ENCODE measurements around the gene DERA. TPM values are rescaled to one million over a fixed set of nuclear protein-coding genes. Genes with fewer than 3 reads are reported as not detected.

DERA gene
- total RNA-seq, 1 experiment from 2014 or later: 43.7 TPM

DNA sequence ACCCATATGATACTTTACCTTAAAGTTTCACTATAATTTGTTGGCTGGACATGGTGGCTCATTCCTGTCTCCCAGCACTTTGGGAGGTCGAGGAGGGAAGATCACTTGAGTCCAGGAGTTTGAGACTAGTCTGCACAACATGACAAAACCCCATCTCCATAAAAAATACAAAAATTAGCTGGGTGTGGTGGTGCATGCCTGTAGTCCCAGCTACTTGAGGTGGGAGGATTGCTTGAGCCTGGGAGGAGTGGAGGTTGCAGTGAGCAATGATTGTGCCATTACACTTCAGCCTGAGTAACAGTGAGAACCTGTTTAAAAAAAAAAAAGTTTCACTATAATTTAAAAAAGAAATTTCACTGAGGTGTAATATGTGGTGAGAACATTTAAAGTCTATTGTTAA lies 21.2 kb downstream of the DERA start:
- H3K27ac ChIP-seq (ENCODE audit: low read depth, low read length, poor library complexity, severe bottlenecking): no peak overlapping the region
- BruUV-seq (replicated peaks): no TSS peak
- H3K36me3 ChIP-seq (ENCODE audit: insufficient read depth, low read length, poor library complexity, severe bottlenecking): no peaks in the 10 kb centered on the region
- intact Hi-C loops (cut with micrococcal nuclease; ENCODE audit: unreplicated experiment): no loop called here
- ChIA-PET CTCF (no interaction called here), POLR2A (ENCODE audit: low non-redundant PET) (interaction anchor here (0.6 kb wide), 1 partner anchor 296 kb away, joined by 4 read pairs; no protein-coding TSS in a partner anchor)
- peaks cover 41% of the 10 kb centered on the region for H3K4me1 ChIP-seq (ENCODE audit: insufficient read depth, low read length, poor library complexity, severe bottlenecking)
- H3K4me3 ChIP-seq (ENCODE audit: low read depth, low read length, poor library complexity, severe bottlenecking): no peak overlapping the region
- H3K9me3 ChIP-seq (ENCODE audit: low read depth, low read length, poor library complexity, severe bottlenecking): no peaks in the 10 kb centered on the region
- TF ChIP-seq, protein P1, sequence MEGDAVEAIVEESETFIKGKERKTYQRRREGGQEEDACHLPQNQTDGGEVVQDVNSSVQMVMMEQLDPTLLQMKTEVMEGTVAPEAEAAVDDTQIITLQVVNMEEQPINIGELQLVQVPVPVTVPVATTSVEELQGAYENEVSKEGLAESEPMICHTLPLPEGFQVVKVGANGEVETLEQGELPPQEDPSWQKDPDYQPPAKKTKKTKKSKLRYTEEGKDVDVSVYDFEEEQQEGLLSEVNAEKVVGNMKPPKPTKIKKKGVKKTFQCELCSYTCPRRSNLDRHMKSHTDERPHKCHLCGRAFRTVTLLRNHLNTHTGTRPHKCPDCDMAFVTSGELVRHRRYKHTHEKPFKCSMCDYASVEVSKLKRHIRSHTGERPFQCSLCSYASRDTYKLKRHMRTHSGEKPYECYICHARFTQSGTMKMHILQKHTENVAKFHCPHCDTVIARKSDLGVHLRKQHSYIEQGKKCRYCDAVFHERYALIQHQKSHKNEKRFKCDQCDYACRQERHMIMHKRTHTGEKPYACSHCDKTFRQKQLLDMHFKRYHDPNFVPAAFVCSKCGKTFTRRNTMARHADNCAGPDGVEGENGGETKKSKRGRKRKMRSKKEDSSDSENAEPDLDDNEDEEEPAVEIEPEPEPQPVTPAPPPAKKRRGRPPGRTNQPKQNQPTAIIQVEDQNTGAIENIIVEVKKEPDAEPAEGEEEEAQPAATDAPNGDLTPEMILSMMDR (conservative IDR thresholded peaks at IDR 0.05; ENCODE audit: low read depth, low read length): no peak
- TF ChIP-seq EZH2 (IDR thresholded peaks at IDR 0.05; ENCODE audit: borderline replicate concordance, low read depth, low read length, poor library complexity, severe bottlenecking): no peak
- H3K27me3 ChIP-seq (replicated peaks; ENCODE audit: insufficient read depth, low read depth, low read length, poor library complexity): no peaks in the 10 kb centered on the region
- no peak for DNase-seq (ENCODE audit: low spot score)

DNA sequence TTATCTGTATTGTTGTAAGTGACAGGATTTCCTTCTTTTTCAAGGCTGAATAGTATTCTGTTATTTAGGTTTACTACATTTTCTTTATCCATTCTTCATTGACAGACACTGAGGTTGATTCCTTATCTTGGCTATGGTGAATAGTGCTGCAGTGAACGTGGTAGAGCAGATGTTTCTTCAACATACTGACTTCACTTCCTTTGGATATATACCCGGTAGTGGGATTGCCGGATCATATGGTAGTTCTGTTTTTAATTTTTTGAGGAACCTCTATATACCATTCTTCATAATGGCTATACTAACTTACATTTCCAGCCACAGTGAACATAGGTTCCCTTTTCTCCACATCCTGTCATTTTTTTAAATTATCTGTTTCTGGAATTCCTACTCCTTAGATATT lies 21.8 kb downstream of the DERA start:
- no peaks in the 10 kb centered on the region for H3K36me3 ChIP-seq (ENCODE audit: insufficient read depth, low read length, poor library complexity, severe bottlenecking)
- ChIA-PET CTCF (no interaction called here), POLR2A (ENCODE audit: low non-redundant PET) (no interaction called here)
- peaks cover 35% of the 10 kb centered on the region for H3K4me1 ChIP-seq (ENCODE audit: insufficient read depth, low read length, poor library complexity, severe bottlenecking)
- H3K27ac ChIP-seq (ENCODE audit: low read depth, low read length, poor library complexity, severe bottlenecking): no peak overlapping the region
- no peak overlapping the region for H3K4me3 ChIP-seq (ENCODE audit: low read depth, low read length, poor library complexity, severe bottlenecking)
- no peak for DNase-seq (ENCODE audit: low spot score)
- H3K9me3 ChIP-seq (ENCODE audit: low read depth, low read length, poor library complexity, severe bottlenecking): no peaks in the 10 kb centered on the region
- no TSS peak for BruUV-seq (replicated peaks)
- H3K27me3 ChIP-seq (replicated peaks; ENCODE audit: insufficient read depth, low read depth, low read length, poor library complexity): no peaks in the 10 kb centered on the region
- intact Hi-C loops (cut with micrococcal nuclease; ENCODE audit: unreplicated experiment): no loop called here
- TF ChIP-seq EZH2 (IDR thresholded peaks at IDR 0.05; ENCODE audit: borderline replicate concordance, low read depth, low read length, poor library complexity, severe bottlenecking): no peak
- TF ChIP-seq, protein P1 (conservative IDR thresholded peaks at IDR 0.05; ENCODE audit: low read depth, low read length): no peak

DNA sequence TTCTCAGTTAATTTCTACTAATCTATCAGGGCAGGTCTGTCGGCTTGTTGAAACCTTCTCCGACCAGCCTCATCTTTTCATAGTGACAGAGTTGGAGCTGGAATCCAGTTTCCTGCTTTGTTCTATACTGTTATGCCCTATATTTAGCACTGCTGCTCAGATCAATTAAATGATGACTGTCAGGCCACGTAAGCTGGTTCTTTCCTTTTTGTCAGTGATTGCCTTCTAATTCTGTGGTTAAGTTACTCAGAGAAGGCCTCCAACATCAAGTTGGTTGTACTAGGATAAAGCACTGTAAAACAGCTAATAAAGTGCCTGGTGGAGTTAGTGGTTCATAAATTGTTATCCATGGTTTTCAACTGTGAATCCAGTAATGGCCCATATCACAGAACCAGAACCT lies 22.6 kb downstream of the DERA start:
- no peaks in the 10 kb centered on the region for H3K27me3 ChIP-seq (replicated peaks; ENCODE audit: insufficient read depth, low read depth, low read length, poor library complexity)
- no peaks in the 10 kb centered on the region for H3K9me3 ChIP-seq (ENCODE audit: low read depth, low read length, poor library complexity, severe bottlenecking)
- intact Hi-C loops (cut with micrococcal nuclease; ENCODE audit: unreplicated experiment): no loop called here
- no peak for DNase-seq (ENCODE audit: low spot score)
- no peak overlapping the region for H3K4me3 ChIP-seq (ENCODE audit: low read depth, low read length, poor library complexity, severe bottlenecking)
- ChIA-PET CTCF (no interaction called here), POLR2A (ENCODE audit: low non-redundant PET) (no interaction called here)
- H3K36me3 ChIP-seq (ENCODE audit: insufficient read depth, low read length, poor library complexity, severe bottlenecking): no peaks in the 10 kb centered on the region
- no peak for TF ChIP-seq EZH2 (IDR thresholded peaks at IDR 0.05; ENCODE audit: borderline replicate concordance, low read depth, low read length, poor library complexity, severe bottlenecking)
- TF ChIP-seq, protein P1 (conservative IDR thresholded peaks at IDR 0.05; ENCODE audit: low read depth, low read length): no peak
- BruUV-seq (replicated peaks): no TSS peak
- H3K4me1 ChIP-seq (ENCODE audit: insufficient read depth, low read length, poor library complexity, severe bottlenecking): peaks cover 28% of the 10 kb centered on the region
- H3K27ac ChIP-seq (ENCODE audit: low read depth, low read length, poor library complexity, severe bottlenecking): no peak overlapping the region

Data from A673 (cell line).